ACC112 (cell line): Measurements from ENCODE around the gene PTH.

Experiments used
- H2AFZ ChIP-seq: fragments of 200-600 bp; sonication (generic); one replicate; pipeline ENCODE4 v1.6.0; 2017; ENCODE audit warnings: antibody characterized with exemption, low read length; ENCODE audit not compliant: unreplicated experiment
- H3K27ac ChIP-seq: fragments of 200-600 bp; sonication (generic); 2 replicates; pipeline ENCODE4 v1.5.1; 2014; ENCODE audit warnings: low read depth, mild to moderate bottlenecking, antibody characterized with exemption, low read length, moderate library complexity
- H3K27me3 ChIP-seq: fragments of 200-600 bp; sonication (generic); 2 replicates; pipeline ENCODE4 v1.6.1; 2014; ENCODE audit warnings: mild to moderate bottlenecking, antibody characterized with exemption, low read length, moderate library complexity, mixed read lengths; ENCODE audit not compliant: insufficient read depth
- H3K36me3 ChIP-seq: fragments of 200-600 bp; sonication (generic); 2 replicates; pipeline ENCODE4 v1.6.1; 2016; ENCODE audit warnings: mild to moderate bottlenecking, antibody characterized with exemption, low read length, moderate library complexity, mixed read lengths; ENCODE audit not compliant: insufficient read depth
- H3K4me1 ChIP-seq: fragments of 200-600 bp; sonication (generic); one replicate; pipeline ENCODE4 v1.6.1; 2016; ENCODE audit warnings: low read length, mixed read lengths; ENCODE audit not compliant: insufficient read depth, unreplicated experiment, control insufficient read depth
- H3K4me3 ChIP-seq: fragments of 200-600 bp; sonication (generic); 2 replicates; pipeline ENCODE4 v1.5.1; 2014; ENCODE audit warnings: mild to moderate bottlenecking, low read depth, low read length
- H3K79me2 ChIP-seq: fragments of 200-600 bp; sonication (generic); one replicate; pipeline ENCODE4 v1.6.0; 2016; ENCODE audit warnings: low read length; ENCODE audit not compliant: control insufficient read depth, unreplicated experiment, insufficient read depth

Gene PTH

DNA sequence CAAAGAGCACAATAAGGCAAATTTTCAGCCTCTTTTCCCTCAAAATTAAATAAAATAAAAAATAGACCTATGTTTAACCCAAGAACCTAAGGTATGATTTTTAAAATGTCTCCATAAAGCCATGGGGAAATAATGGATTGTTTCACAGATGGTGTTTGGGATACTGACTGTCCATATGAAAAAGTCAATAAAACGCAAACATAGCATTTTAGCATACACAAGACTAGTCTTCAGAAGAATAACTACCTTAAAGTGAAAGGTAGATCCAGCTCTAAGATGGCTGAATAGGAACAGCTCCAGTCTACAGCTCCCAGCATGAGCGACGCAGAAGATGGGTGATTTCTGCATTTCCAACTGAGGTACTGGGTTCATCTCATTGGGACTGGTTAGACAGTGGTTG is 16.1 kb downstream of the PTH start:
- Histone ChIP-seq H2AFZ (no peak overlapping the region), H3K79me2 (no peaks in the 10 kb centered on the region), H3K27me3 (peaks cover 35% of the 10 kb centered on the region), H3K4me3 (no peak overlapping the region), H3K36me3 (no peaks in the 10 kb centered on the region), H3K27ac (no peak overlapping the region), H3K4me1 (no peaks in the 10 kb centered on the region)

DNA sequence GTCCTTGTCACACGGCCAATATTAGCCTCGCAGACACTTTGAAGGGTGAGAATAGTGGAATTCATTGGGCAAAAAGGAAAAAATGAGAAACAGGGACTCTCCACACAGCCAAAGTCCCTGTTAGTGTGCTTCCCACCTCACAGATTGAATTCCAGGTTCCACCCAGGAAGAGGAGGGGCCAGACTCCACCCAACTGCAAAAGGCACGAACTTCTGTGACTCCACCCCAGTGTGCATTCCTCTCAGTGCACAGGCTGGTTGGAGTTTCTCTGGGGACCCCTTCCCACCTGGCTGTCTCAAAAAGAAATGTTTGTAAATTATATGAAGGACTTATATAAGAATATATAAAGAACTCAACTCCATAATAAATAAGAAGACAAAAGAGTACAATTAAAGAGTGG is 20.7 kb downstream of the PTH start:
- Histone ChIP-seq H3K4me1 (no peaks in the 10 kb centered on the region), H2AFZ (no peak overlapping the region), H3K27ac (no peak overlapping the region), H3K27me3 (peaks cover 39% of the 10 kb centered on the region), H3K36me3 (no peaks in the 10 kb centered on the region), H3K4me3 (no peak overlapping the region), H3K79me2 (no peaks in the 10 kb centered on the region)

DNA sequence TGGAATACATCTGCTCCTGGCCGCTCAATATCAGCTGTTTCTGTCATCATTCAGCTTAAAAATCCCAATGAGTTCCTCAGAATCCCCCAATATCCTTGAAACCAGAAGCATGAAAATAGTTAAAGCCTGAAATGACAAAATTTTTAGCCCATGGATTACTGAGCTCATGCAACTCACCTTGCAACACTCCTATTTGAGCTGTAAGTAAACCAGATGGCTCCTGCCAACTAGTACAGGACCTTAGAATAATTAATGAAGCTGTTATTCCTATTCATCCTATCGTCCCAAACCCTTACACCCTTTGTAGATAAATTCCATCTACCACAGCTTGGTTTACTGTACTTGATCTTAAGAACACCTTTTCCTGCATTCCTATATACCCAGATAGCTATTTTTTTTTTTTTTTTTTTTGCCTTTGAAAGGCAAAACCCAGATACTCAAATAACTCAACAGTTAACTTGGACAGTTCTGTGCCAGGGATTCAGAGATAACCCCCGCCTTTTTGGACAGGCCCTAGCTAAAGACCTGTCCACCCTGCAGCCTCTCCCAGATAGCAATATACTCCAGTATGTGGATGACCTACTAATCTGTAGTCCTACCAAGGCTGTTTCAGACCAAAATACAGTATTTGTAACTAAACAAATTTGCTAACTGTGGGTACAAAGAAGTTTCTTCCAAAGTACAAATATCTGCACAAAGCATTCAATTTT is 22.6 kb downstream of the PTH start:
- Histone ChIP-seq H3K36me3 (no peaks in the 10 kb centered on the region), H3K27me3 (peaks cover 33% of the 10 kb centered on the region), H3K79me2 (no peaks in the 10 kb centered on the region), H3K4me3 (no peak overlapping the region), H3K4me1 (no peaks in the 10 kb centered on the region), H3K27ac (no peak overlapping the region), H2AFZ (no peak overlapping the region)

- H3K27ac ChIP-seq = no peak overlapping the region
- peaks cover 17% of the 10 kb centered on the region for H3K27me3 ChIP-seq
- no peaks in the 10 kb centered on the region for H3K4me1 ChIP-seq
- H3K36me3 ChIP-seq = no peaks in the 10 kb centered on the region
- H3K79me2 ChIP-seq = no peaks in the 10 kb centered on the region
- H2AFZ ChIP-seq = no peak overlapping the region
- no peak overlapping the region for H3K4me3 ChIP-seq
Measured at GRCh38 chr11:13468750-13469149, 27.0 kb downstream of the PTH start.

- Histone ChIP-seq H3K36me3 (no peaks in the 10 kb centered on the region), H3K79me2 (peaks cover 22% of the 10 kb centered on the region), H3K4me1 (peaks cover 11% of the 10 kb centered on the region), H3K27ac (no peak overlapping the region), H3K4me3 (no peak overlapping the region), H3K27me3 (peaks cover 14% of the 10 kb centered on the region), H2AFZ (no peak overlapping the region)
Measured at GRCh38 chr11:13465909-13466371, 29.9 kb downstream of the PTH start.

DNA sequence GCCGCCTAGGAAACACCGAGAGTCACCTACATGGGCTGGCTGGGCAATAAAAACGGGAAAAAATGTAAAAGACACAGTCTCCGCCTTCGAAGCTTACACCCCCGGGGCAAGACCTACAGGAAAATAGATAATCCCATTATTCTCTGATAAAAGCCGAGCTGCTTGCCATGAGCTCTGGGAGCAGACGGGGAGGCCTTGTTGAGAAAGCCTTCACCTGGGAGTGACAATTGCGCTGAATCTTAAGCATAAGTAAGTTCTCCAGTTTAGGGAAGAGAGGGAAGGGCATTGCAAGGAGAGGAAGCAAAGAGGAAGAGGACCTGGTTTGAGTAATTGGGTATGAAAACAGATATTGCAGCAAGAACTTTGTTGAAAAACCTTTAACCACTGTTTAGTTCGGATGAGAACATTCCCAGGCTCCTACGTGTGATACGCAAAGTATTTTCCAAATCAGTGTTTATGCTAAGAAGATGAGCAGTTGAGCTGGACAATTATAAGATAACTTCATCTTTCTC is 32.0 kb downstream of the PTH start:
- Histone ChIP-seq H3K27ac (peak overlapping the region; percentile 60), H3K4me1 (peaks cover 11% of the 10 kb centered on the region), H3K4me3 (peak overlapping the region; percentile 98), H2AFZ (peak overlapping the region; percentile 92), H3K79me2 (peaks cover 40% of the 10 kb centered on the region), H3K36me3 (peaks cover 6% of the 10 kb centered on the region), H3K27me3 (no peaks in the 10 kb centered on the region)

- Histone ChIP-seq H2AFZ (peak within 1 kb of the TSS; percentile 92), H3K27ac (peak within 1 kb of the TSS; percentile 60), H3K4me1 (peaks cover 11% of the 10 kb centered on the region), H3K4me3 (peak within 1 kb of the TSS; percentile 98), H3K27me3 (no peaks in the 10 kb centered on the region), H3K36me3 (peaks cover 6% of the 10 kb centered on the region), H3K79me2 (peaks cover 46% of the 10 kb centered on the region)
Measured at GRCh38 chr11:13462901-13463778, 32.7 kb downstream of the PTH start, which contains the start of gene BTBD10. Gene BTBD10, minus strand, starts transcription at chr11:13463222. Its CDS starts 18,098 bp downstream, at chr11:13445124.

DNA sequence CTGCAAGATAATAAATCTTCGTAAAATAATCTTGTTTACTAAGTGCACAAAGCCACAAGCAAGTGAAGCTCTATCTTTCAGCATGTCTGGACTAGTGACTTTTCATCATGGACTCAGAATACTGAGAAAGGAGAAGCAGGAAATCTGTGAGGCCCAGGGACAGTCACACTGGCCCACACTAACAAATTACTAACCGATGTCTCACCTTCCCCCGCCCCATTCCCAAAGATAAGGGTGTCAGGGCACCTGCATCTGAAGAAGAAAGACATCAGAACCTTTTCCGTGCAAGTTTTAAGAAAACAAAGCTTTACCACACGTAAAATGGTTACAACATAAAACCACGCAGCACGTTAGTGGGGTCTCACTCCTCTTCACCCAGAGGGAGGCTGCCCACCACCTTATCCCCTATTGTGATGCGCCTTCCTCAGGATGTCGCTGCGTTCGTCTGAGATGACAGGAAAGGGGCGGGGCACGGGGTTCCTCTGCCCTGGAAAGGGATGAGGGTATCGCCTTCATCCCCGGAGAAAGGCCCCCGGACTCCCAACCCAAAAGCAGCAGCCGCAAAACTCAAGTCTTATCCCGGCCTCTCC is 33.4 kb downstream of the PTH start:
- peak overlapping the region; percentile 92 for H2AFZ ChIP-seq
- H3K36me3 ChIP-seq = peaks cover 6% of the 10 kb centered on the region
- H3K4me3 ChIP-seq = peak overlapping the region; percentile 98
- H3K79me2 ChIP-seq = peaks cover 52% of the 10 kb centered on the region
- peaks cover 11% of the 10 kb centered on the region for H3K4me1 ChIP-seq
- no peaks in the 10 kb centered on the region for H3K27me3 ChIP-seq
- H3K27ac ChIP-seq = peak overlapping the region; percentile 60

DNA sequence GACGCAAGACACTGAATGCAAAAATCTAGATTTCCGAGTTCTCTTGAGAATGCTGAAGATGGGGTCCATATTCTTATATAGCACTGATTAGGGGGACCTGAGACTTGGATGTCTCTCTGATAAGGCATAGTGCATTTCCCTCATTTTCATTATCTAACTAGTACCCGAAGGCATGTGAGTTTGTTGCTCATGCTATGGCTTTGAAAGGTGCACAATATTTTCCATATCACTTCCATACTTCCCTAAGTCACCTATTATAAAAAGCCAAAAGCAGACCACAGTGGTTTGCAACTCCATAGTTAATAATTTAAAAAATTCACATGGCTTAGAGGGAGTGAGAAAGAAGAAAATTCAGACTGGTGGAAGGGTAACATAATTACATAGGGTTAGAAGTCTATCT is 34.5 kb downstream of the PTH start:
- Histone ChIP-seq H2AFZ (no peak overlapping the region), H3K27ac (no peak overlapping the region), H3K4me3 (peak overlapping the region; percentile 98; the same call in 1 of the 2 replicates), H3K36me3 (peaks cover 6% of the 10 kb centered on the region), H3K4me1 (peaks cover 11% of the 10 kb centered on the region), H3K27me3 (no peaks in the 10 kb centered on the region), H3K79me2 (peaks cover 60% of the 10 kb centered on the region)

DNA sequence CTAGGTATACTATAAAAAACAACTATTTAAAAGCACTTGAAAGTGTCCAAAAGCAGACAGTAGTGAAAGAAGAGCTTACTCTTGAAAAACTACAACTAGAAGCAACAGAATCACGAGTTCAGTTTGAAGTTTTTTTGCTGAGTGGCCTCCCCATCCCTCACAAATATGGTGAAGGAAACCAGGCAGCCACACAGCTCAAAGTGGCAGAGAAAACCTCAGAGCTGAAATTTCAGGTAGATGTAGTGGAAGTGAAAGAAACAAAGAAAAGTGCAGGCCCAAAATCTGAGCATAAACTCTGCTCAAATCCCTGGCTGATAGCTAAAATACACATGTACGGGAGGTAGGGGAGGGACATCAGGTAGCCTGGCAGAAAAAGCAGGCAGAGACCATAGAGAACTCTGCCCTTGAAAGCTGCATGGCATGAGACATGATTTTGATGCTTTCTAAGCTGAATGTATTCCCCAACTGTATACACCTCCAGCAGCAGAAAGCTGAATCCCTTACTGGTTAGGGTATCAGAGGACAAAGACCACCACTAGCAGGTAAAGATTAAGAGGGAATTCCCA is 44.9 kb downstream of the PTH start:
- H3K4me3 ChIP-seq = no peak overlapping the region
- H3K36me3 ChIP-seq = no peaks in the 10 kb centered on the region
- H3K4me1 ChIP-seq = peaks cover 25% of the 10 kb centered on the region
- H3K27me3 ChIP-seq = no peaks in the 10 kb centered on the region
- H2AFZ ChIP-seq = no peak overlapping the region
- H3K79me2 ChIP-seq = peaks cover 78% of the 10 kb centered on the region
- H3K27ac ChIP-seq = no peak overlapping the region
